ENCODE data around the gene MRPL14.

Gene MRPL14

GRCh38 chr6:44127186-44128019 lies at the start of gene MRPL14, which contains the start of gene TMEM63B:
TSS of gene MRPL14 (minus strand) at chr6:44127452. CDS start at chr6:44116611, 10,841 bp downstream.
TSS of gene TMEM63B (plus strand) at chr6:44127554. CDS start at chr6:44134585, 7,031 bp downstream.
- DNase-seq = peak; percentile 64

- DNase-seq = no peak
Observed at GRCh38 chr6:44176130-44176761, 49.0 kb upstream of the MRPL14 start.

DNA sequence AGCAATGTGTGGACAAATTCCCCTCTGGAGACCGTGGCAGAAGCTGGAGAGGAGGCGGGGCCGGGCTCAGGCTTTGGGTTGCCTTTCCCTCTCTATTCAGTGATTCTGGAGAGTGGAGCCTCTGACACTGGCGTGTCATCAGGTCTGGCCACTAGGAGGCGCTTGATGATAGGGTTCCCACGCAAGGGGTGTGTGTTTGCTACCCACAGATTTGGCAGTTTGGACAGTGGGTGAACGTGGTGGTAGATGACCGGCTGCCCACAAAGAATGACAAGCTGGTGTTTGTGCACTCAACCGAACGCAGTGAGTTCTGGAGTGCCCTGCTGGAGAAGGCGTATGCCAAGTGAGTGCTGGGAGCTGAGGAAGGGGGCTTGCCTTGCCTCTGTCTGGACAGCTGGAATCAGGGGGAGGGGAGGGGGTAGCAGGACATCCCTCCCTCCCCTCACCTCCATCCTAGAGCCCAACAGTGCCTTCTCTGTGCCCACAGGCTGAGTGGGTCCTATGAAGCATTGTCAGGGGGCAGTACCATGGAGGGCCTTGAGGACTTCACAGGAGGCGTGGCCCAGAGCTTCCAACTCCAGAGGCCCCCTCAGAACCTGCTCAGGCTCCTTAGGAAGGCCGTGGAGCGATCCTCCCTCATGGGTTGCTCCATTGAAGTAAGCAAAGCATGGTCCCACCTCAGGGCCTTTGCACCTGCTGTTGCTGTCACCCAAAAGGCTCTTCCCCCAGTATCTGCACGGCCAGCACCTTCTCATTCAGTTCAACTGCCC lies 45.7 kb upstream of the MRPL14 start:
- peak; percentile 51 for DNase-seq

DNA sequence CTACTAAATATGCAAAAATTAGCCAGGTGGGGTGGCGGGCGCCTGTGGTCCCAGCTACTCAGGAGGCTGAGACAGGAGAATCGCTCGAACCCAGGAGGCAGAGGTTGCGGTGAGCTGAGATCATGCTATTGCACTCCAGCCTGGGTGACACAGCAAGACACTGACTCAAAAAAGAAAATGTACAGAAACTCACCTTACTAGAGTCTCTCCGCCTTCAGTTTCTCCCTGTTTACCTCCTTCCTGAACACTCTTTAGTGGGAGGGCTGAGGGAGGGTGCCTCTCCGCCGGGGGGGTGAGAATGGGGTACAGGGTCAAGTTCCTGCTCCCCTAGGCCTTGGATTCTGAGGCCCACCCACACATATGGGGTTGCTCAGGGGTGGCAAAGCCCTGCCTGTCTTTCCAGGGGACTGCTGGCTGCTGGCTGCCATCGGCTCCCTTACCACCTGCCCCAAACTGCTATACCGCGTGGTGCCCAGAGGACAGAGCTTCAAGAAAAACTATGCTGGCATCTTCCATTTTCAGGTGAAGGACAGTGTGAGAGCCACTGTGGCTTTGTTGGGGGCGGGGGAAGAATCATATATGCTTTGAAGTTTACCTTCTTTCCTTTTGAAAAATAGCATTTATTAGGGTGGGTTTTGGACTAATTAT lies 44.8 kb upstream of the MRPL14 start:
- DNase-seq = no peak

- no peak for DNase-seq
Observed at GRCh38 chr6:44169886-44170570, 42.8 kb upstream of the MRPL14 start.

DNA sequence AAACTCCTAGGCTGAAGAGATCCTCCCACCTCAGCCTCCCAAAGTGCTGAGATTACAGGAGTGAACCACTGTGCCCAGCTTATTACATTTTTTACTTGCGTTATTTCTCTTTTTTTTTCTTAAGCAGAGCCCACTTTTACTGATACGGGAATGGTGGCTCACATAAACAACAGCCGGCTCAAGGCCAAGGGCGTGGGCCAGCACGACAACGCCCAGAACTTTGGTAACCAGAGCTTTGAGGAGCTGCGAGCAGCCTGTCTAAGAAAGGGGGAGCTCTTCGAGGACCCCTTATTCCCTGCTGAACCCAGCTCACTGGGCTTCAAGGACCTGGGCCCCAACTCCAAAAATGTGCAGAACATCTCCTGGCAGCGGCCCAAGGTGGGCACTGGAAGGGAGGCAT lies 41.9 kb upstream of the MRPL14 start:
- no peak for DNase-seq

- DNase-seq = no peak
Observed at GRCh38 chr6:44167567-44167966, 40.3 kb upstream of the MRPL14 start.

GRCh38 chr6:44166591-44167184 lies 39.4 kb upstream of the MRPL14 start:
- no peak for DNase-seq

GRCh38 chr6:44166116-44166515 lies 38.9 kb upstream of the MRPL14 start:
- DNase-seq = no peak

DNA sequence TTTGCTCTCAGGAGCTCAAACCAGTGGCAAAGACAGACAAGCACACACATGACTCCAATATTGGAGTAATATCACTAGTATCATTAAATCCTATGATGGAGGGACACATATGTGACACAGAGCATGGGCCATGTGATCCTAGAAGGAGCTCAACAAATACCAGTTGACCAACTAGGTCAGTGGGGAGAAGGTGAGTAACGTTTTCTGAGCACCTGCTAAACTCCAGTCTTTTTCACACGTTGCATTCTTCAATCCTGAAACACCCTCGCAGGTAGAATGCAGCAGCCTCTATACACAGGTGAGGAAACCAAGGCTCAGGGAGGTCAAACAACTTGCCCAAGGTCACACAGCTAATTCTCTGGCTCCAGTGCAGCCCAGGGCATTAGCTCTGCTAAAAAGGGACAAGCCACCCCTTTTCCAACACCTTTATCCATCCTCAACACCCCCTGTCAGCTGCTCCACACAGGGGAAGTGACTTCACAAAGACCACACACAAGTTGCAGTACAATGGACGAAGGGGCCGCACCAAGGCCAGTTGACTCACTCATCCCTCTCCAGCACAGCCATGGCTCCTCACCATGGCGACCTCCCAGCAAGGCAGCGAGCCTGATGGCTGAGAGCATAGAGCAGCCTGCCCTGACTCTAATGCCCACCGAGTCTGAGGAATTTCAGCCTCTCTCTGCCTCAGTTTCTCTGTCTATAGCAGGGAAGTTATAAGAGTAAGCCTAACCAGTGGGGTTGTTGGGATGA lies 35.8 kb upstream of the MRPL14 start:
- DNase-seq = no peak

- DNase-seq = no peak
Observed at GRCh38 chr6:44161997-44162338, 34.7 kb upstream of the MRPL14 start.

DNA sequence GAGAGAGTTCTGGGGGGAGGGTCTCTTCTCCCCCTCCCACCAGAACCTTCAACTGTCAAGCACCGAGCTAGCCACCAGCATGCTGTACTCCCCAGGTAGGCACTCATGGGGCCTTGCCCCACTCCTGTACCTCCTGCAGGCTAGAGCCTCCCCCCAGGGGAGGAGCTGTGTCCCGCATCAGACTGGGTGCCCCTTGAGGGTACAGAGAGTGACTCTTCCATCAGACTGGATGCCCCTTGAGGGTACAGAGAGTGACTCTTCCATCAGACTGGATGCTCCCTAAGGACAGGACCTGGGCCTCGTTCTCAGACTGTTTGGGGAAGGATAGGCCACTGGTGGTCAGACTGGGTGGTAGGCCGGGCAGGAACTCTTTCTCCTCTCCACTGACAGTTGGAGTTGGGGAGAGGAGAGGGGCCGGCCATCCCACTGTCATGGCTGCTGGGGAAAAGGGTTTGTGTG lies 31.5 kb upstream of the MRPL14 start, which contains the start of gene CAPN11:
CAPN11 (plus strand) TSS at position 51 of the 459 bp plus-strand sequence; CDS start at position 80, 29 bp downstream.
- no peak for DNase-seq

DNA sequence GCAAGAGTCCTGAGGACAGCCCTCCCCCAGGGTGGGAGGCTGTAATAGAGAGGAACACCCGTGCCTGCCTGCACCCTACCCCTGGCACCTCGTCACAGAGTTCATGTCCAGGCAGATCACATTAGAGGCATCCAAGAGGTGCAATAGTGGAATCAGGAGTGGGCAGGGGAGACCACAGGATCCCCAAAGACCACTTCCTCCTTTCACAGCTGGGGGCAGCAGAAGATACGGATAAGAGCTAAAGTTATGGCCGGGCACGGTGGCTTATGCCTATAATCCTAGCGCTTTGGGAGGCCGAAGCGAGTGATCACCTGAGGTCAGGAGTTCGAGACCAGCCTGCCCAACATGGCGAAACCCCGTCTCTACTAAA lies 29.9 kb upstream of the MRPL14 start:
- no peak for DNase-seq

DNA sequence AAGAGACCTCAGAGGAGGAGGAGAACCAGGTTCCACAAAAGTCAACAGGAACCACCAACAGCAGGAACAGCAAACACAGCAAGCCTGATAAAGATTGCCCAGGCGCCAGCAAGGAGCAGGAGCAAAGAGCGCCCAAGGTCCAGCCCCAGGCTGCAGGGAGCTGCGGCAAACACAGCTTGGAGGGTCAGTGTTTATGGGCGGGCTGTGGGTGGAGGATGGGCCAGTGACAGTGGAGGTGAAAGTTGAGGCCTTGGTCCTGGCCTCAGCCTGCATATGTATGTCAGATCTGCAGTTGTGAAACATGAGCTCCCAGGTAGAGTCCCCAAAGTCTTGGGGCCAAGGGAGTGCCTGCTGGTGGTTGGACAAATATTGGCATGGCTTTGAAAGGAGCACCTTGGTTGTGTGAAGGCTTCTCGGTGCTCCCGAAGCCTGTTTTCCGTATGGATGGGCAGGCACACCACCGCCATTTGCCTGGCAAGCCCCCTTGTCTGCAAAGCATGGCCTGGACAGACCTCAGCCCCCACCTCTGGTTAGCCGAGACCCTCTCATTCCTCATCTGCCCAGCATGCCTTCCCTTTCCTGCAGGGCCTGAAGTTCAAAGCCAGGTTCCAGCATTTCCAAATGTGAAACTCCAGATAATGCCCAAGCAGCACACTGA lies 29.4 kb upstream of the MRPL14 start:
- no peak for DNase-seq

- DNase-seq = no peak
Observed at GRCh38 chr6:44154067-44154466, 26.8 kb upstream of the MRPL14 start.

- no peak for DNase-seq
Observed at GRCh38 chr6:44152533-44152932, 25.3 kb upstream of the MRPL14 start.

GRCh38 chr6:44152109-44152461 lies 24.8 kb upstream of the MRPL14 start:
- DNase-seq = no peak

- DNase-seq = no peak
Observed at GRCh38 chr6:44151348-44152108, 24.3 kb upstream of the MRPL14 start.

GRCh38 chr6:44150317-44150917 lies 23.2 kb upstream of the MRPL14 start:
- DNase-seq = no peak
